Hematopoietic multipotent progenitor cell treated with erythropoietin and hydrocortisone succinate and interleukin-3 and kit ligand, for 4 days (in vitro differentiated cells): ENCODE data around the gene GBP7.
"Not testable (repeated sequence)": the region's sequence is repeated elsewhere in the genome, so short reads cannot be mapped to it uniquely, and the experiment has no call there.

ENCODE experiments used
- DNase-seq: peaks from one replicate; pipeline ENCODE4 v3.0.0-alpha.2; 2015

GBP7 gene, protein sequence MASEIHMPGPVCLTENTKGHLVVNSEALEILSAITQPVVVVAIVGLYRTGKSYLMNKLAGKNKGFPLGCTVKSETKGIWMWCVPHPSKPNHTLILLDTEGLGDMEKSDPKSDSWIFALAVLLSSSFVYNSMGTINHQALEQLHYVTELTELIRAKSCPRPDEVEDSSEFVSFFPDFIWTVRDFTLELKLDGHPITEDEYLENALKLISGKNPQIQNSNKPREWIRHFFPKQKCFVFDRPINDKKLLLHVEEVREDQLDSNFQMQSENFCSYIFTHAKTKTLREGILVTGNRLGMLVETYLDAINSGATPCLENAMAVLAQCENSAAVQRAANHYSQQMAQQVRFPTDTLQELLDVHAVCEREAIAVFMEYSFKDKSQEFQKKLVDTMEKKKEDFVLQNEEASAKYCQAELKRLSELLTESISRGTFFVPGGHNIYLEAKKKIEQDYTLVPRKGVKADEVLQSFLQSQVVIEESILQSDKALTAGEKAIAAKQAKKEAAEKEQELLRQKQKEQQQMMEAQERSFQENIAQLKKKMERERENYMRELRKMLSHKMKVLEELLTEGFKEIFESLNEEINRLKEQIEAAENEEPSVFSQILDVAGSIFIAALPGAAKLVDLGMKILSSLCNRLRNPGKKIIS

DNA sequence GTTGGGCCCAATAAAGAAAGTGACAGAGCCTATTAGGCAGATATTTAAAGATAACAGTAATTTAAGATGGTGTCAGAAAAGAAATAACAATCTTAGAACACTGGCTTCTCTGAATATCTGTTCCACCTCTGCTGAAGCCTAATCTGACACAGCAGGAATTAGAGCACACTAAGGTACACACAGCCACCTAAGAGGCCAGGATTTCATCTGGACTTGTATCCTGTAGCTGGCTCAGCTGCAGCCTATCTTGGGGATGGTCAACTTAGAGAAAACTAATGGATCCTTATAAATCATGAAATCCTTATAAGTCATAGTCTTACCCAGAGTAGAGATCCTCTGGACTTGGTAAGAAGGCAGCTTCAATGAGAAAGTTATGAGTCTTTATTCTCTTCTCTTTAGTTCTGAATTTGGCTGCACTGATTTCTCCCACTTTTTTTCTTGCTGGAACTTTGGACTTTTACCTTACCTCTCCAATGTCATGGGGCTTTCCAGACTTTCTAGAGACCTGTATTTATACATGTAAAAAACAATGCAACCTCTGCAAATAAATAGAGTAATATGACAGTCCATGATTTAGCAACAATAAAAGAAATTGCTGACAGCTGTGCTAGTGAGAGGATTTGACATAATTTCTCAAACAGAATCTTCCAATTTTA is at the start of gene GBP7:
TSS of gene GBP7 (minus strand) at position 403 of the 656 bp plus-strand sequence. CDS start 4,068 bp downstream, outside the sequence.
- DNase-seq, result no peak

DNA sequence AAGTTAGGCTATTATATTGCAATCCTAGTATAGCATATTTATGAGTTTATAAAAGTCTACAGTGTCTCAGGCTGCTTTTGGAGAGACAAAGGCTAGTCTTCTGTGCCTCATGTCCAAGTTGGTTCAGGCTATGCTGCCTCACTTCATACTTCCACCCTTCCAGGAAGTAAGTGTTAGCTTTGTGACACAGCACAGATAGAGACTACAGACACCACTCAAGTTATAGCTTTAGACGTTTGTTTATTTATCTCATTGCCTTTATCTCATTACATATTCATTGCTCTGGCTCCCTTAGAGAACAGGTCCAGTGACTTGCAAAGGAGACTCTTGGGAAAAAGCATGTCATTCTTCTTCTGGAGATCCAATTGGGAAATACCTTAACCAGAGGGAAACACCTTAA is 45.5 kb upstream of the GBP7 start:
- DNase-seq, result no peak

DNA sequence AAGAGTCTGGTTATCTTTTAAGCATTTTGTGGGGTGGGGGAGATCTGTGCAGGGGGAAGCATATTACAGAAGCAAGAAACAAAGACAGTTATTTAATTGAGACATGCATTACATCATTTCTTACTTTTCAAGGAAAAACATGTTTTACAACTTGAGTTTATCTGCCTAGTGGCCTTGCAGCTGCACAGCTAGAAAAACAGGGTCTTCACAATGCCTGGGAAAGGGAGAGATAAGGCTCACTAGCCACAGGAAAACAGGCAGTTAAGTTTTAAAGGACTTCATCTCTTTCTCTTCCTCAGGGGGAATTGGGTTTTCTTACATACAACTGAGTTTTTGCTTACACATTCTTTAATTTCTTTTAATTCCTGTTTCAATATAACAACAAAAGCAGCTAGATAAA is 44.0 kb upstream of the GBP7 start:
- DNase-seq, result peak; percentile 75

DNA sequence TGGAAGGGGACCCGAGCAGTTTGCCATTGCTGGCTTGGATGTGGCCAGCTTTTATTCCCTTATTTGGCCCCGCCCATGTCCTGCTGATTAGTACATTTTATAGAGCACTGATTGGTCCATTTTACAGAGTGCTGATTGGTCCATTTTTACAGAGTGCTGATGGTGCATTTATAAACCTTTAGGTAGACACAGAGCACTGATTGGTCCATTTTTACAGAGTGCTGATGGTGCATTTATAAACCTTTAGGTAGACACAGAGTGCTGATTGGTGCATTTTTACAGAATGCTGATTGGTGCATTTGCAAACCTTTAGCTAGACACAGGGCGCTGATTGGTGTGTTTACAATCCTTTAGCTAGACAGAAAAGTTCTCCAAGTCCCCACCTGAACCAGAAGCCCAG is 43.1 kb upstream of the GBP7 start:
- not testable (repeated sequence) for DNase-seq

DNA sequence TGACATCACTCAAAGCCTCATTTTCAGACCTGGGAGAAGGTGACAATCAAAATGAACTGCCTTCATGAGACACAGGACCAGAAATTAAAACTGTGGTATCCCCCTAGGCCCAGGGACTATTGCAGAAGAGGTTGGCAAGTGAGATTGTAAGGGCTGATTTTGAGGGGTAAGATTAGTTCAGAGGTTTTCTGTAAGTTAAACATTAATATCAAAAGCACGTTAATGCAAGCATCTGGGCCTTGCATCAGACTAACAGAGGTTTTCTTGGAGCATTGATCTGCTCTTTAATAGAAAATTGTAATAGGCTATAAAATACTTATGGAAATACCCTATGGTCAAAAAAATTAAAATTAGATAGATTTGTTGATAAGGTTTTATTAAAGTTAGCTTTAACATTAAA is 37.5 kb upstream of the GBP7 start:
- no peak for DNase-seq

DNA sequence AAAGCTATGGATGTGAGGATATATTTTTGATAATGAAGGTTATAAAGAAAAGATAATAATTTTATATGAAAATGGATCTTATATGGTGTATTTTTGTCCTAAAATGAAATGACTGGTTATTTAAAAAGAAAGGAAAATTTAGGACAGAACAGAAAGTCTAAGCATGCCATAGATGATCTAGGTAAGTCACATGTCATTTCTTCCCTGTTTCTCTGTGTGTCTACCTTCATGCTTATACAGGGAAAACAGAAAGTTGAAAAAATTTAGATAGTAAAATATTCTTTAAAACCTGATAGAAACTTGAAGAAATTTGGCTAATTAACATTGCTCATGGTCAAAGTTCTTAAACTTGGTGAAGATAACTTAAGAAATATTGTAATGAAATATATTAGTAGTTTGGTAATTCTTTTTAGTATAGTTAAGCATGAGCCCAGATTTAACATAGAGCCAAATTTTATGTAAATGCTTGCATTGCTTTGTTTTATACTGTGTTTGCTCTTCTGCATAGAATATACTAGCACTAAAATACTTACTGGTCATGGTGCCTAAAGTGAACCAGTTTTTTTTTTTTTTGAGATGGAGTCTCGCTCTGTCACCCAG is 35.3 kb upstream of the GBP7 start:
- no peak for DNase-seq

DNA sequence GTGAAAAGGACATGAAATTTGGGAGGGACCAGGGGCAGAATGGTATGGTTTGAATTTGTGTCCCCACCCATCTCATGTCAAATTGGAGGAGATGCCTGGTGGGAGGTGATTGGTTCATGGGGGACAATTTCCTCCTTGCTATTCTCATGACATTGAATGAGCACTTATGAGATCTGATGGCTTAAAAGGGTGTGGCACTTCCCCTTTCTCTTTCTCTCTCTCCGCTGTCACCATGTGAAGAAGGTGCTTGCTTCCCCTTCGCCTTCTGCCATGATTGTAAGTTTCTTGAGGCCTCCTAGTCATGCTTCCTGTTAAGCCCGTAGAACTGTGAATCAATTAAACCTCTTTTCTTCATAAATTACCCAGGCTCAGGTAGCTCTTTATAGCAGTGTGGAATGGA is 30.6 kb upstream of the GBP7 start:
- DNase-seq, result peak; percentile 48

DNA sequence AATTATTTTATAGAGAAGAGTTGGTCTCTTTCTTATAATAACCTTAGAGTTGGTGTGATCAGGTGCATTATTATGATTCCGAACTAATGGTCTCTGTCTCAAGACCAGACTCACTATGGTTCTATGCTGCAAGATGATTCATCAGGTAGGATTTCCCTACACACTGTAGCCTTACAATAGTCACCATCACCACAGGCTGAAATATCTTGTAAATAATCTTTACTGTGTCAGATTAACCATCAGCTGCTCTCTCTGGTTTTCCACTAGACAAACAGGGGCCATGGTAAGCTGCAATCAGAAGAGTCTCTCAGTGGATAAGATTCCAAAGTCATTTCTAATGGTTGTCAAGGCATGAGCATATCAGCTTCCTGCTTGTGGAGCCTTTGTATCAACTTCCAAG is 27.4 kb upstream of the GBP7 start:
- DNase-seq, result no peak

DNA sequence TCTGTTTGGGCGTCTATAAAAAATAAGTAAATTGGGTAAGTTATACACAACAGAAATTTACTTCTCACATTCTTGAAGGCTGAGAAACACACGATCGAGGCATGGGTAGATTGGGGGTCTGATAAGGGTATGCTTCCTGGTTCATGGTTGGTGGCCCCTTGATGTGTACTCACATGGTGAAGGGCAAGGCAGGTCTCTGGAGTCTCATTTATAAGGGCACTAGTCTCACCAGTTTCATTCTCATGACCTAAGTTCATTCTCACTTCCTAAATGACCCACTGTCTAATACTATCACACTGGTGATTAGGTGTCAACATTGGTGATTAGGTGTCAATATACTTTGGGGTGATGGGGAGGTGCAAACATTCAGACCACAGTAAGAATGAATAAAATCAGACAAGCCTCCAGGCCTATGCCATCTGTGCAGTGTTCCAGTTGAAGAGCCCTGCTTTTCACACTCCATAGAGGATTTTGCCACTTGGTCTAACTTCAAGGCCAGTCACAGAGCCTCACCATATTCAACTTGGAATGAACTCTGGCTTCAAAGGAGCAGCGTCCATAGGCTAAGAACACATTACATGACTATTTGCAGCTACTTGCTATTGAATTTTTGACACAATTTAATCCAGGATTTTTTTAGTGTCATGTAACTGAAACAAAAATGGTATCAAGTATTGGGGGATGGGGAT is 25.4 kb upstream of the GBP7 start:
- DNase-seq, result no peak

DNA sequence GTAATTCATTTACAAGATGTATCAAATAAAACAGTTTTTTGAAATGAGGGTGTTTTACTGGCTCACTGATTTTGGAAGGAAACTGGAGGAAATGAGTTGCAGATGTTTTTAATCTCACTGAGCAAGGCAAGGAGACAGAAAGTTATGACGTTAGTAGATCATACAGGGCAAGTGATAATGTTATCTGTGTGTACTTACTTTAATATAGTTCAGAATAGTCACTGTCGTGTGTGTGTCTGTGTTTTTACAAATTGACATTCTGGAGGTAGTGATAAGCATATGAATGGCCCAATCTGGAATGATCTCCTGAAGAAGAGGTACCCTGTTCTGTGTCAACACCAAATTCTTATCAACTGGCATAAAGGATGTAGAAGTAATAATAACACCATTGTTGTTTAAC is 24.9 kb upstream of the GBP7 start:
- DNase-seq, result peak; percentile 86

DNA sequence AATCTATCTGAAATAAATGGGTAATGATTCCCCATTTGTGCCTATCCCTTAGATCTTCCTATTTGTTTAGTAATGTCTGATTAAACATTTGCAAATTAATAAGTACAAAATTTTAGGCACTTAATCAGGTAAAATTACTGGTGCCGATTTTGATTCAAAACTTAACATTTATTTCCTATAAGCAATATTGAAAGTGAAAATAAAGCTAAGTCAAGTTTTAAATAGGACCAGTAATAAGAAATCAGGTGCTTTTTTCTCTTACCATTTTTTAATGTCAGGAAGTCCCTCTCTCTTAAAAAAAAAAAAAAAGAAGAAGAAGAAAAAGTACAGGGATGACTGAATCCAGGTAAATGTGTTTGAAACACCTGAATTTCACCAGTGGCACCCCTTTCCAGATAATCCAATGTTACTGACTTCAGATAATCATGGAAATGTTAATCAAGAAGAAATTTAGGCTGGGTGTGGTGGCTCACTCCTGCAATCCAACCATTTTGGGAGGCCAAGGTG is 23.8 kb upstream of the GBP7 start:
- DNase-seq, result no peak

DNA sequence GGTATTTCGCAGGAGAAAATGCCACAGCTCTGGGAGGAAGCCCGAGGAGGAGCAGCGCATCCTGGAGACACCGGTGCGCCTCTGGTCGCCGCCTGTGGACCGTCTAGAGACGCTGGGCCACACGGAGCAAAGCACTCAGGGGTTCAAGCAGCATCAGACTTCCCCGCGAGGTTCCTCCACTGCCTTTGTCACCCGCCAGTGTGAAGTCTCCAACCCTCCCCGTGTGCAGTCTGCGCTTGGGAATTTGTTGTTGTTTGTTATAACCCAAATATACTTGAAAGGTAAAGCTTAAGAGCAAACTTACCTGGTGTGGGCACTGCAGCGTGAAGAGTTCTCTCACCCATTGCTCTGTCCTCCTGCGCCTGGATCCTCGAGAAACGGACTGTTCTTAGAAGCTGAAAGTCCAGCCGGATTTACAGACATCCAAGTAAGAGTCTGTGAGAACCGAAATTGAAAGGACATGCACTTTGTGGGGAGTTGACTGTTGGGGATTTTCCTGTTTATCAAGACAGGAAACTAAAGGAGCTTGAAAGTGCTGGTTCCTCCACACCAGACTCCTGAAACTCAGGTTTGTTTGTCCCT is 22.8 kb upstream of the GBP7 start, which contains the start of gene GBP4:
TSS of gene GBP4 (minus strand) at position 452 of the 582 bp plus-strand sequence. CDS start at position 344, 108 bp downstream.
- peak; percentile 56 for DNase-seq

DNA sequence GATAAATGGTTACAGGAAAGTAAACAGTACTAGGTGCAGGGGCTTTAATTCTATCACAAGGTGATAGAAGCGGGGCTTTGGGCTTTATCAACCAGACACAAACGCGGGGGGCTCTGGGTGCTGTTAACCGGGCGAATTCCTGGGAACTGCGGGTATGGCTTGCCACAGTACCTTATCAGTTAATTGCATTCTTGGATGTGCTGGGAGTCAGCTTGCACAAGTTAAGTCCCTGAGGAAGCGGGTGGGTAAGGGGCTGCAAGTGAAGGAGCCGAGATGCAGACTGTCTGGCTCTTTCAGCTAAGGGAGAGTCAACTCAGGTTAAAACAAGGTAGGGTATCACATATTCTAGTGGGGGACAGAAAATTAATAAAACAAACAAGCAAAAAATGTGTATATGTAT is 22.3 kb upstream of the GBP7 start:
- DNase-seq, result no peak

DNA sequence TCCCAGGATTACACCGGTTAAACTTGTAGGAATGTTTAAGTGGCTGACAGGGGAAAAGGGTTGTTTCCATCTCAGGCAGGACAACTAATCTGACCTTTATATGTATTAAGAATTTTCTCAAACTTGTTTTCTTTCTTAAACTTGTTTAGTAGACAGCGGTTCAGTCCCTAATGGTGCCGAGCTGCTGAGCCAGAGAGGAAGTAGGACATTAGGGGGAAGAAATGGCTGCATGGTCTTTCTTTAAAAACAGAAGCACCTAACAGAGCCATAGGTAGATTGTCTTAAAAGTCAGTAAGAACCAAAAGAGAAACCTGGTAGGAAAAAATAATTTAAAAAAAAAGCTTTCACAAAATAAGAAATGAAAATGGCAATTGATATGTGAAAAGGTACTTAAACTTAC is 19.7 kb upstream of the GBP7 start:
- peak; percentile 19 for DNase-seq

DNA sequence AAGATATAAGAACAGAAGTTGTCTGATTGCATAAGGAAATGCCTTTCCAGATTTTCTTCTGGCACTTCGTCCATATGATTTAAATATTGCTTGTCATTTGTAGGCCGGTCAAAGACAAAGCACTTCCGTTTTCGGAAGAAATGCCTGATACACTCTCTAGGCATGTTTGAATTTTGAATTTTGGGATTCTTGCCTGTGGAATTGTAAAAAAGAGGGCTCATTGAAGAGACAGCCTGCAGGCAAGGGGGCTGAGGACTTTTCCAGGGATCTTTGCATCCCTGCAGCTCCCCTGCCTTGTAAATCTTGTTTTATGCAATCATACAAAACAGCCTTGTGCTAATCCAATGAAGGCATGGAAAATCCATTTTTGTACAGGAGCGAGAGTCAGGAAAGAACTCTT is 15.5 kb upstream of the GBP7 start:
- DNase-seq, result no peak

DNA sequence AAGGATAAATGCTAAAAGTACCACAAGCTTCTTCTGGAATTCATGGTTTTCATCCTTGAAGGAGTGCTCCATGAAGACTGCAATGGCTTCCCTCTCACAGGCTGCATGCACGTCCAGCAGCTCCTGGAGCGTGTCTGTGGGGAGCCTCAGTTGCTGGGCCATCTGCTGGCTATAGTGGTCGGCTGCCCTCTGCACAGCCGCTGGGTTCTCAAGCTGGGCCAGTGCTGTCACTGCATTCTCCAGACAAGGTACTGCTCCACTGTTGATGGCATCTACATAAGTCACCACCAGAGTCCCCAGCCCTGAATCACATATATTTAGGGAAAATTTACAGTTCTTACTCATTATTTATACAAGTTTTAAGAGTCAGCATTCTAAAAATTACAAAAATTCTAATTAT is 14.2 kb upstream of the GBP7 start:
- no peak for DNase-seq

DNA sequence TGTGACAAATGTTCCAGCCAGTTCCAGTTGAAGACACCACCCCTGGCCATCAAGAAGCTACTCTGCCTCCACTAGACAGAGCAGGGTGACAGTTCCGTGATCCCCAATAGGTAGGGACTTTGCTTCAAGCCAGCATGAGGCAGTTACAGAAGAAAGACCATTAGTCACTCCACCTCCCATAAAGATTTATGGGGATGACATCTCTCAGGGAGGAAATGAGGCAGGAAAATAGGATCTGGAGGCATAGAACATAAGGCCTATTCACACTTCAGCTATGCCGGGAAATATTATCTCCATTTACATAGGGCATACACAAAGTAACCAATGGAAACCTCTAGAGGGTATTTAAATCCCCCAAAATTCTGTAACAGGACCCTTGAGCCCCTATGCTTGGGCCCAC is 3.5 kb upstream of the GBP7 start:
- no peak for DNase-seq

DNA sequence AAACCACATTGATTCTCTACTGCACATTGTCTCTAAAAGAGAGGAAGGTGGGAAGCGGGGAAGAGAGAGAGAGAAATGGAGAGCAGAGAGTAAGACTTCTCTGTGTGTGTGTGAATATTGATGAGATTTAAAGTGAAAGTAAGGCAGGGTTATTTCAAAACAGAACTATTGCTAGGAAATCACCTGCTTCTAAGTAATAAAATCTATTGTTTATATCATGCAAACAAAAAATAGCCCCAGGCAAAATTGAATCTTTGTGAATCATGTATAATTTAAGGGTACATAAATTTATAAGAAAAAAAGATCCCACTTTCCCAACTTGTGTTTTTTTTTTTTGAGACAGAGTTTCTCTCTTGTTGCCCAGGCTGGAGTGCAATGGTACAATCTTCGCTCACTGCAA is 1.2 kb upstream of the GBP7 start:
- DNase-seq, result no peak

DNA sequence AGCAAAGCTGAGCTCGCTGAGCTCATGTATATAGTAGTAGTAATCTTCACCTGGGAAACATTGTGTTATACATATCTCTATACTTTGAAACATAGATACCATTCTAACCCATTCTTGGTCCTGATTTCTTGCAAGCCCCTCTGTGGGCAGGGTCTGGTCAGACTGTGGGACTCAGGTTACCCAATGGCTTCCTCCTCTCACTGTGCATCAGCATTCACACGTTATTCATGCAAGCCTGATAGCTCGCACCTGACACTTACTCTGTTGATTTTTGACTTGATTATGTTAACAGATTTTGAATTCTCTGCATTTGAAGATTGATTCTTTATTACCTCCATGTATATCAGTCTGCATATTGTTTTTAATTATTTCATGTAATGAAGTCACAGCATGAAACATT is 1.3 kb downstream of the GBP7 start:
- DNase-seq, result no peak

DNA sequence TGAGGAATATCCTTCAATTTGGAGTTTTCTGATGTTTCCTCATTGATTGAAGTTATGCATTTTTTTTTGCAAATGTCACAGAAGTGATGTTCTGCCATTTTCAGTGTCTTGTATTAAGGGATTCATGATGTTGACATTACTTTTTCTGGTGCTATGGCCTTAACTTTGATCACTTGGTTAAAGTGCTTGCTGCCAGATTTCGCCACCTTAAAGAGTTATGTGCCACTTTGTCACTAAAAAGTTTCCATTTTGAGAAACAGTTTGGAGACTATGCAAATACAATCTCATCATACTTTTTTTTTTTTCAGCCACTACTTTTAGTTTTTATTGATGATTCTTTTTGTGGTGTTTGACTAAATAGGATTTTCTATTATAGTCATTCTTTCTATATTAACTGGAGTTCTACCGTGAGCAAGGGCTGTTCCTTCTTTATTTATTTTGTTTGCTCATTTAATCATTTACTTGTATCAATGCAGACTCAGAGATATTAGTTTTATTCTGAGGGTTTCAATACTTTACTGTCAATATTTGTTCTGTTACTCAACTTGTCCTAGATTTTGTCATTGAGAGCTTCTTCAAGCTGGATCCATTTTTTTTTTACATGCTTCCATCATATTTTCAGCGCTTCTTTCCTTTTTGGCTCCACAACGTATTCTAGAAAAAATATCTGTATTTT is 3.2 kb downstream of the GBP7 start:
- no peak for DNase-seq

DNA sequence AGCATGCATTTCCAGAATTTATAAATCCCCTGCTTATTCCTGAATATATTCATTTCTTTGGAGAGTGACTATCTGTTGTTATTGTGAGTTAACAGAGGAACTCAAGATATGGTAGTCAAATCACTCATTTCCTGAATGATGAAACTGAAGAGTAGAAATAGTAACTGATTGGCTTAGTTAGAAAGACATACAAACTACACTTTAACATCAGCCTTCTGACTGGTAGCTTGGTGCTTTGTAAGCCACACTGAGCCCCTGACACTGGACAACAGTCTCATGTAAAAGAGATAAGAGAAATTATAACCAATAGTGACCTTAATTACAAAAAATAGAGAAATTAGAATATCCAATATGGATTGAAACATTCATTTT is 4.8 kb downstream of the GBP7 start:
- no peak for DNase-seq
